ENCODE results near the gene PODXL. TPM values are rescaled to one million over a fixed set of nuclear protein-coding genes. Genes with fewer than 3 reads are reported as not detected.

PODXL gene
- total RNA-seq, 1 experiment from 2014 or later: 44.2 TPM

DNA sequence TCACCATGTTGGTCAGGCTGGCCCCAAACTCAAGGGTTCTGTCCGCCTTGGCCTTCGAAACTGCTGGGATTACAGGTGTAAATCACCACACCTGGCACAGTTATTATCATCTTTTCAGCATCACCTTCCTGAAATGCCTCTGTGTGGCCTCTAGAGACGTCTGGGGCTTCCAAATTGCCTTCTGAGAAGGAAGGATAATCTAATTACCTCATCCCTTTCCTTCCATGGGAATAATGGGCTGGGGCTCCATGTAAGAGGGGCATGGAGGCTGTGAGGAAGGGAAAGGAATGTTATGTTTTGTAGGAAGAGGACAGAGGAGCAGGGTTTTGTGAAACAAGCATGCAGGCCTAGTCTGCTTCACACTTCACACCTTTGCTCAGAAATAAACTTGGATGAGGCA lies 22.2 kb upstream of the PODXL start:
- TF ChIP-seq EZH2phosphoT487 (IDR thresholded peaks at IDR 0.05; ENCODE audit: borderline replicate concordance, low read length) (no peak), EZH2 (IDR thresholded peaks at IDR 0.05; ENCODE audit: low read length, unreplicated experiment) (no peak)
- TF ChIP-seq, protein P1, sequence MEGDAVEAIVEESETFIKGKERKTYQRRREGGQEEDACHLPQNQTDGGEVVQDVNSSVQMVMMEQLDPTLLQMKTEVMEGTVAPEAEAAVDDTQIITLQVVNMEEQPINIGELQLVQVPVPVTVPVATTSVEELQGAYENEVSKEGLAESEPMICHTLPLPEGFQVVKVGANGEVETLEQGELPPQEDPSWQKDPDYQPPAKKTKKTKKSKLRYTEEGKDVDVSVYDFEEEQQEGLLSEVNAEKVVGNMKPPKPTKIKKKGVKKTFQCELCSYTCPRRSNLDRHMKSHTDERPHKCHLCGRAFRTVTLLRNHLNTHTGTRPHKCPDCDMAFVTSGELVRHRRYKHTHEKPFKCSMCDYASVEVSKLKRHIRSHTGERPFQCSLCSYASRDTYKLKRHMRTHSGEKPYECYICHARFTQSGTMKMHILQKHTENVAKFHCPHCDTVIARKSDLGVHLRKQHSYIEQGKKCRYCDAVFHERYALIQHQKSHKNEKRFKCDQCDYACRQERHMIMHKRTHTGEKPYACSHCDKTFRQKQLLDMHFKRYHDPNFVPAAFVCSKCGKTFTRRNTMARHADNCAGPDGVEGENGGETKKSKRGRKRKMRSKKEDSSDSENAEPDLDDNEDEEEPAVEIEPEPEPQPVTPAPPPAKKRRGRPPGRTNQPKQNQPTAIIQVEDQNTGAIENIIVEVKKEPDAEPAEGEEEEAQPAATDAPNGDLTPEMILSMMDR (conservative IDR thresholded peaks at IDR 0.05; ENCODE audit: low read depth, low read length): no peak
- Histone ChIP-seq H4K20me1 (ENCODE audit: low read length) (no peaks in the 10 kb centered on the region), H3K27me3 (ENCODE audit: low read length) (no peaks in the 10 kb centered on the region), H3K4me3 (ENCODE audit: low read length) (no peak overlapping the region), H3F3A (ENCODE audit: low read length, unreplicated experiment) (no peaks in the 10 kb centered on the region), H3K9me3 (ENCODE audit: low read length) (no peaks in the 10 kb centered on the region), H3K4me1 (ENCODE audit: insufficient read depth, low read length) (no peaks in the 10 kb centered on the region), H3K9ac (ENCODE audit: low read length) (no peak overlapping the region), H3K27ac (ENCODE audit: low read length) (no peak overlapping the region), H3K79me2 (ENCODE audit: low read length) (no peaks in the 10 kb centered on the region), H3K9me2 (replicated peaks; ENCODE audit: low read length) (no peaks in the 10 kb centered on the region), H3K36me3 (ENCODE audit: low read depth, low read length) (no peaks in the 10 kb centered on the region), H2AFZ (ENCODE audit: low read length) (no peak overlapping the region), H3K4me2 (ENCODE audit: low read length) (no peak overlapping the region)
- no TSS peak for BruUV-seq (replicated peaks)
- POLR2A ChIA-PET (ENCODE audit: unreplicated experiment): no interaction called here
- DNase-seq (no peak), ATAC-seq (no peak)
- intact Hi-C loops (cut with micrococcal nuclease): no loop called here
- CTCF ChIA-PET: no interaction called here

DNA sequence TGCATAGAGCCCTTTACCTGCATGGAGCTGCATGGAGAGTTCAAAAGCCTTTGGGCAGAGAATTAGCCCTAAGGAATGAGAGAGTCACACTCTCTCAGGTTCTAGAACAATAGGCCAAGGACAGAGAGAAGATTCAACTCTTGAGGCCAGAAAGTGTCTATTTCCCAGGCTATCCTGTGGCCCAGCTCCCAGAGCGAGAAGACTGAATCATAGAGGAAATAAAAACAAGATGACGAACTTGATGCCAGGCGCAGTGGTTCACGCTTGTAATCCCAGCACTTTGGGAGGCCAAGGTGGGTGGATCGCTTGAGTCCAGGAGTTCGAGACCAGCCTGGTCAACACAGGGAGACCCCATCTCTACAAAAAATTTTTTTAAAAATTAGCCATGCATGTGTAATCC lies 18.3 kb upstream of the PODXL start:
- Histone ChIP-seq H3K4me2 (ENCODE audit: low read length) (no peak overlapping the region), H3K9me2 (replicated peaks; ENCODE audit: low read length) (no peaks in the 10 kb centered on the region), H3K27ac (ENCODE audit: low read length) (no peak overlapping the region), H4K20me1 (ENCODE audit: low read length) (no peaks in the 10 kb centered on the region), H3K27me3 (ENCODE audit: low read length) (no peaks in the 10 kb centered on the region), H3F3A (ENCODE audit: low read length, unreplicated experiment) (no peaks in the 10 kb centered on the region), H3K4me1 (ENCODE audit: insufficient read depth, low read length) (no peaks in the 10 kb centered on the region), H3K9me3 (ENCODE audit: low read length) (no peaks in the 10 kb centered on the region), H3K9ac (ENCODE audit: low read length) (no peak overlapping the region), H3K4me3 (ENCODE audit: low read length) (no peak overlapping the region), H3K36me3 (ENCODE audit: low read depth, low read length) (no peaks in the 10 kb centered on the region), H3K79me2 (ENCODE audit: low read length) (no peaks in the 10 kb centered on the region), H2AFZ (ENCODE audit: low read length) (no peak overlapping the region)
- ATAC-seq: no peak
- no TSS peak for BruUV-seq (replicated peaks)
- CTCF ChIA-PET: no interaction called here
- TF ChIP-seq, protein P1 (conservative IDR thresholded peaks at IDR 0.05; ENCODE audit: low read depth, low read length): no peak
- TF ChIP-seq EZH2 (IDR thresholded peaks at IDR 0.05; ENCODE audit: low read length, unreplicated experiment): no peak
- TF ChIP-seq EZH2phosphoT487 (IDR thresholded peaks at IDR 0.05; ENCODE audit: borderline replicate concordance, low read length): no peak
- POLR2A ChIA-PET (ENCODE audit: unreplicated experiment): no interaction called here
- intact Hi-C loops (cut with micrococcal nuclease): no loop called here
- DNase-seq: no peak

DNA sequence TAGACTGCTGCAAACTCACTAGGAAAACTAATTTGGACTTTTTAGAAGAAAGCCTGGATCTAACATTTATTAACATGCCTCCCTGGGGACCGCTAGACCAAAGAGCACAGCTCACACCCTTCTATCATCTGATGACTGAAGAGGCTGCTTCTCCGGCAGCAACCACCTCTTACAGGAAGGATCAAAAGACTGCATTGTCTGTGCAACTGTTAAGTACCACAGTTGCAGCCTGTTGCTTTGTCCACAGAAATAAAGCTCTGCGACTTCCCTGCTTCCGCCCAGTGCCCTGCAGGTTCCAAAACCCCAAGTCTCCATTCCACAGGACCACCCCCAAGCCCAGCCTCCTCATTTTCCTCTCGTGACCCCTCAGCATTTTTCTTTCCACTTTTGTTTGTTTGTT lies 14.0 kb upstream of the PODXL start:
- ChIA-PET POLR2A (ENCODE audit: unreplicated experiment) (no interaction called here), CTCF (no interaction called here)
- Histone ChIP-seq H3K9me3 (ENCODE audit: low read length) (no peaks in the 10 kb centered on the region), H3K4me1 (ENCODE audit: insufficient read depth, low read length) (no peaks in the 10 kb centered on the region), H3K4me2 (ENCODE audit: low read length) (no peak overlapping the region), H3K9me2 (replicated peaks; ENCODE audit: low read length) (no peaks in the 10 kb centered on the region), H3K4me3 (ENCODE audit: low read length) (no peak overlapping the region), H3K79me2 (ENCODE audit: low read length) (no peaks in the 10 kb centered on the region), H3K9ac (ENCODE audit: low read length) (no peak overlapping the region), H3K27ac (ENCODE audit: low read length) (no peak overlapping the region), H3K27me3 (ENCODE audit: low read length) (no peaks in the 10 kb centered on the region), H3K36me3 (ENCODE audit: low read depth, low read length) (no peaks in the 10 kb centered on the region), H3F3A (ENCODE audit: low read length, unreplicated experiment) (no peaks in the 10 kb centered on the region), H4K20me1 (ENCODE audit: low read length) (no peaks in the 10 kb centered on the region), H2AFZ (ENCODE audit: low read length) (no peak overlapping the region)
- no TSS peak for BruUV-seq (replicated peaks)
- ATAC-seq: no peak
- no peak for DNase-seq
- TF ChIP-seq EZH2phosphoT487 (IDR thresholded peaks at IDR 0.05; ENCODE audit: borderline replicate concordance, low read length): no peak
- TF ChIP-seq, protein P1 (conservative IDR thresholded peaks at IDR 0.05; ENCODE audit: low read depth, low read length): no peak
- TF ChIP-seq EZH2 (IDR thresholded peaks at IDR 0.05; ENCODE audit: low read length, unreplicated experiment): no peak
- intact Hi-C loops (cut with micrococcal nuclease): no loop called here
